Adrenal gland (tissue), 12 donors: Measurements from ENCODE around the gene AMACR. TPM values are rescaled to one million over a fixed set of nuclear protein-coding genes. Genes with fewer than 3 reads are reported as not detected.

Source experiments
- DNase-seq, 7 donors: peaks; one replicate each; pipeline ENCODE4 v3.0.0-alpha.2; 2019 to 2020
- H3K27ac ChIP-seq, 5 donors: fragments of 200-600 bp; sonication (generic) in 4 of 5; 1 replicate in 3 of 5; 2 replicates in 2 of 5; pipeline versions ENCODE4 v1.5.1 to v1.8.0; 2016 to 2020; ENCODE audit warnings: mild to moderate bottlenecking in 1 of 5
- H3K27me3 ChIP-seq: fragments of 200-600 bp; 2 replicates; pipeline ENCODE4 v1.8.0; 2021
- H3K36me3 ChIP-seq, 2 donors: fragments of 200-600 bp; replicated peaks in 1 of 2; 1 replicate in 1 of 2; 2 replicates in 1 of 2; pipeline versions ENCODE4 v1.5.1 to v1.8.0; 2018 to 2022
- H3K4me1 ChIP-seq, 2 donors: fragments of 200-600 bp; replicated peaks in 1 of 2; 1 replicate in 1 of 2; 2 replicates in 1 of 2; pipeline versions ENCODE4 v1.5.1 to v1.8.0; 2018 to 2021
- H3K4me3 ChIP-seq, 4 donors: fragments of 200-600 bp; sonication (generic) in 3 of 4; one replicate each; pipeline ENCODE4 v1.5.1; 2016 to 2018
- H3K9me3 ChIP-seq, 3 donors: fragments of 200-600 bp; sonication (generic) in 1 of 3; replicated peaks in 1 of 3; 1 replicate in 2 of 3; 2 replicates in 1 of 3; pipeline versions ENCODE4 v1.5.1 to v1.8.0; 2016 to 2021
- CTCF ChIP-seq, 6 experiments: fragments of 450-650 bp in 4 of 6; fragments of 200-600 bp in 2 of 6; sonication (generic) in 1 of 6; IDR thresholded peaks; 1 replicate in 5 of 6; 2 replicates in 1 of 6; pipeline versions ENCODE4 v1.5.1 to v1.8.0; 2016 to 2021; ENCODE audit warnings: antibody characterized with exemption in 6 of 6, mild to moderate bottlenecking in 2 of 6, moderate library complexity in 1 of 6
- POLR2A ChIP-seq, 2 donors: fragments of 450-650 bp; IDR thresholded peaks; one replicate each; pipeline ENCODE4 v1.6.1; 2017; ENCODE audit warnings: antibody characterized with exemption in 2 of 2, mild to moderate bottlenecking in 2 of 2, moderate library complexity in 1 of 2
- WGBS, 4 donors: extraction: QIAGEN DNeasy Blood & Tissue Kit in 2 of 4; methylation state at CpG; one replicate each; pipeline versions ENCODE4 v1.1.5 to v1.1.7; 2013 to 2017; 5-methylcytosine and 5-hydroxymethylcytosine counted together
- intact Hi-C, 2 donors: fragments of 100-400 bp; cut with DNase I; formaldehyde crosslinking; loops; one replicate each; pipeline versions ENCODE4 v1.14.1 to v1.15.0; 2022 to 2023
- polyA plus RNA-seq, 3 donors: library from polyadenylated mRNA; stranded (reverse); fragments of 200-250 nt in 2 of 3; fragments of 350-450 nt in 1 of 3; fragmentation: Illumina TruSeq in 1 of 3; extraction: RNeasy Lipid Tissue Mini Kit (QIAGEN cat#74804) in 1 of 3; gene quantifications; one replicate each; pipeline ENCODE4 v1.2.3, GENCODE V29; 2013 to 2014
- total RNA-seq, 9 donors: library from RNA; depleted of rRNA in 4 of 9; stranded (reverse); fragments of >200 nt in 4 of 9; fragments of 120-200 nt in 1 of 9; fragmentation: NEBNext Ultra II Directional in 1 of 9; extraction: Animal tissue kit (Norgen Biotek cat#: 25700) in 1 of 9; gene quantifications; one replicate each; pipeline versions ENCODE4 v1.1.0 to v1.2.4, GENCODE V29; 2013 to 2023
- donor health status: healthy with polysubstance abuse.
- donor health status: Bipolar disorder and iron deficiency.
- donor health status: DM: yes; HTN: yes; CAD: no.
- donor health status: DM: no; HTN: no; CAD: no.
- donor health status: DM: no; HTN: no; CAD: no.
- donor health status: DM: yes; HTN: yes; CAD: no.

Gene AMACR
- total and polyA plus RNA-seq, 12 donors: 9.2 to 46.5 (median 25.4) TPM

GRCh38 chr5:34016750-34017149, 8.9 kb upstream of the AMACR start:
- WGBS, 4 donors: 92 to 96% (median 94%) methylated on average over 2 of the region's 2 CpGs
- Histone ChIP-seq H3K4me1 (peaks cover 0 to 8% of the 10 kb centered on the region in 2 donors), H3K36me3 (no peaks in the 10 kb centered on the region), H3K27me3 (no peaks in the 10 kb centered on the region), H3K9me3 (no peaks in the 10 kb centered on the region), H3K4me3 (no peak overlapping the region), H3K27ac (no peak overlapping the region)
- TF ChIP-seq CTCF (IDR thresholded peaks at IDR 0.05) (no peak), POLR2A (IDR thresholded peaks at IDR 0.05) (no peak)
- DNase-seq: no peak
- intact Hi-C loops: no loop called here

GRCh38 chr5:34016222-34016621, 8.4 kb upstream of the AMACR start:
- H3K36me3 ChIP-seq: no peaks in the 10 kb centered on the region
- H3K9me3 ChIP-seq: no peaks in the 10 kb centered on the region
- DNase-seq: no peak
- no peak for TF ChIP-seq POLR2A (IDR thresholded peaks at IDR 0.05)
- no peak for TF ChIP-seq CTCF (IDR thresholded peaks at IDR 0.05)
- 77 to 93% (median 84%) methylated on average over 5 of the region's 5 CpGs for WGBS, 4 donors
- no peaks in the 10 kb centered on the region for H3K27me3 ChIP-seq
- H3K4me3 ChIP-seq: no peak overlapping the region
- H3K27ac ChIP-seq: no peak overlapping the region
- intact Hi-C loops: no loop called here
- peaks cover 0 to 8% of the 10 kb centered on the region in 2 donors for H3K4me1 ChIP-seq

- TF ChIP-seq CTCF (IDR thresholded peaks at IDR 0.05): no peak
- no peak for TF ChIP-seq POLR2A (IDR thresholded peaks at IDR 0.05)
- H3K27ac ChIP-seq: no peak overlapping the region
- DNase-seq: no peak
- H3K36me3 ChIP-seq: no peaks in the 10 kb centered on the region
- H3K27me3 ChIP-seq: no peaks in the 10 kb centered on the region
- intact Hi-C loops: no loop called here
- H3K4me1 ChIP-seq: peaks cover 0 to 8% of the 10 kb centered on the region in 2 donors
- 93 to 96% (median 95%) methylated on average over 4 of the region's 4 CpGs for WGBS, 4 donors
- H3K9me3 ChIP-seq: no peaks in the 10 kb centered on the region
- H3K4me3 ChIP-seq: no peak overlapping the region
Measured at GRCh38 chr5:34015120-34015822, 7.4 kb upstream of the AMACR start.

- Histone ChIP-seq H3K9me3 (no peaks in the 10 kb centered on the region), H3K27ac (no peak overlapping the region), H3K27me3 (no peaks in the 10 kb centered on the region), H3K4me1 (peaks cover 0 to 8% of the 10 kb centered on the region in 2 donors), H3K36me3 (no peaks in the 10 kb centered on the region), H3K4me3 (no peak overlapping the region)
- no peak for DNase-seq
- TF ChIP-seq POLR2A (IDR thresholded peaks at IDR 0.05): no peak
- WGBS, 4 donors: 89 to 94% (median 91%) methylated on average over 2 of the region's 2 CpGs
- intact Hi-C loops: no loop called here
Measured at GRCh38 chr5:34014626-34015025, 6.8 kb upstream of the AMACR start.

GRCh38 chr5:34013547-34013946, 5.7 kb upstream of the AMACR start:
- intact Hi-C loops: no loop called here
- no peaks in the 10 kb centered on the region for H3K36me3 ChIP-seq
- H3K27ac ChIP-seq: no peak overlapping the region
- no peaks in the 10 kb centered on the region for H3K9me3 ChIP-seq
- 81 to 95% (median 88%) methylated on average over 3 of the region's 3 CpGs for WGBS, 4 donors
- no peaks in the 10 kb centered on the region for H3K27me3 ChIP-seq
- H3K4me1 ChIP-seq: peaks cover 0 to 18% of the 10 kb centered on the region in 2 donors
- no peak overlapping the region for H3K4me3 ChIP-seq
- TF ChIP-seq CTCF (IDR thresholded peaks at IDR 0.05) (no peak), POLR2A (IDR thresholded peaks at IDR 0.05) (no peak)
- DNase-seq: no peak
